ENCODE results near the gene ACOX1.

DNA sequence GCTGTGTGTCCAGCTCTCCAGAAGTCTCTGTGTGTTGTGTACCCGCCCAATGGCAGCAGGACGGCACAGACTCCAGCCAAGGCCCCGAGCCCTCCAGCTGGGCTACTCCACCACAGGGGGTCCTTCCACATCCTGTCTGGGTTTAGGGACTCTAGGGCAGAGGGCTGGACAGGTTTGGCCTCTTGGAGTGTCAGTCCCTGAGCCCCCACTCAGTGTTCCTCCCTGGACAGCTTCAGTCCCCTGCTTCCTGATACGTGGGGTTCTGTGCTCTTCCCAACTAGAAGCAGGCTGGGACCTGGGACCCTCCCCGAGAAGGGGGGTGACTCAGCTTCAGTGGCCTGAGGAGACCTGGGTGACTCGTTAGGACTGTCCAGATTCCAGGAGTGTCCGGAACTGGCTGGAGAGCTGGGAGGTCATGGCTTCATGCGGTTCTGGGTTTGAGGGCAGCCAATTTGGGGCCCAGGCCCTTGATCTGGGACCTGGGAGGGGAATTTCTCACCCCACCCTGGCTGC is 25.8 kb upstream of the ACOX1 start:
- TF ChIP-seq CTCF (IDR thresholded peaks at IDR 0.05 in 2 of 3, conservative IDR thresholded peaks at IDR 0.05 in 1 of 3; ENCODE audit: borderline replicate concordance in 1 of 3, insufficient read depth in 1 of 3, low read depth in 2 of 3, low read length in 2 of 3): no peak
- TF ChIP-seq MAX (IDR thresholded peaks at IDR 0.05): no peak
- no peak for TF ChIP-seq POLR2A (IDR thresholded peaks at IDR 0.05; ENCODE audit: borderline replicate concordance, extremely low read depth, insufficient read depth, insufficient read length)
- TF ChIP-seq EZH2phosphoT487 (IDR thresholded peaks at IDR 0.05; ENCODE audit: borderline replicate concordance): no peak
- TF ChIP-seq POLR2AphosphoS5 (IDR thresholded peaks at IDR 0.05; ENCODE audit: low read depth, low read length): no peak
- no peak for TF ChIP-seq SRF (IDR thresholded peaks at IDR 0.05; ENCODE audit: low read depth)

Measured in HCT116 (cell line).